Measurements from ENCODE around the gene MTMR2. TPM values are rescaled to one million over a fixed set of nuclear protein-coding genes. Genes with fewer than 3 reads are reported as not detected.

Gene MTMR2
- total and polyA plus RNA-seq, 10 of the 15 experiments (the other 5 are each of a cell fraction or from before 2014, with no cell fraction given): 7.6 to 46.6 (median 22.5) TPM

DNA sequence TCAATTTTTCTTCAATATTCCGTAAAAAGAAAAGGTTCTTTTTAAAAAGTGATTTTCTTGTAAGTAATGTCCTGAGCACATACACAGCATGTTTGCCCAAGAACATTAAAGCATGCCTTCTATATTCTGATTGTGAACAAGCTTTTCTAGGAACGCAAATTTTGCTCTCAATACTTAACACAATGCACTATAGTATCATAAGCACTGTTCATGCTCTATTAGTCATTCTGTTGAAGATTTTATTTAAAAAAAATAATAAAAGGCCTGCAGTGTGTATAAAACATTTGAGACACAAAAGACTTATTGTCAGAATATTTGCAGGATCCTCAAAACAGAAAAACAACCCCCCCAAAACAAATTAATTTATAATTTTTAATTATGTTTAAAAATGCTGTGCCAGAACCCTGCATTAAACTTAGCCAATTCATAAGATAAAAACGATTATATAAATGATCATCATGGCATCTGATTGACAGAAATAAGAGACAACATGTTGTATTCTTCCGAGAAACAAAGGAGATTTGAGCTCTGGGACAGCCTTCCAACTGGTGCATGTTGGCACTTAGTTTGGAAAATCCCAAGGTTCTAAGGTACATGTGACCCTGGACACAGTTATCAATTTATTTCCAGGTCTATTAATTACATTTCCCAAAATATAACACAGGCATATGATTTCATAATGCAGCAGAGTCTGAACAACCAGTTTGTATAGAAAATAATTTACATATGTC, 13.1 kb downstream of the MTMR2 start (continued):
- TF ChIP-seq ELK1 (IDR thresholded peaks at IDR 0.05; ENCODE audit: low read depth, low read length): no peak
- TF ChIP-seq ETV6 (conservative IDR thresholded peaks at IDR 0.05 in 1 of 2, IDR thresholded peaks at IDR 0.05 in 1 of 2; ENCODE audit: borderline replicate concordance in 1 of 2, low read depth in 1 of 2): no peak
- TF ChIP-seq BCL11A (IDR thresholded peaks at IDR 0.05; ENCODE audit: low read depth, low read length): no peak
- TF ChIP-seq SIX5 (IDR thresholded peaks at IDR 0.05; ENCODE audit: low read depth, low read length, severe bottlenecking): no peak
- no peak for TF ChIP-seq SMAD1 (IDR thresholded peaks at IDR 0.05; ENCODE audit: low read depth, partially characterized antibody)
- no peak for TF ChIP-seq EP300 (IDR thresholded peaks at IDR 0.05; ENCODE audit: borderline replicate concordance in 1 of 2, control insufficient read depth in 1 of 2, low read depth in 2 of 2, low read length in 2 of 2)
- no peak for TF ChIP-seq HCFC1 (IDR thresholded peaks at IDR 0.05; ENCODE audit: low read length)

- intact Hi-C loops (cut with micrococcal nuclease; ENCODE audit: unreplicated experiment): no loop called here
- no peak for FAIRE-seq
Observed at GRCh38 chr11:95908826-95909225, 15.1 kb downstream of the MTMR2 start.

More at GRCh38 chr11:95908826-95909225, 15.1 kb downstream of the MTMR2 start:
- Histone ChIP-seq H3K9me3 (replicated peaks; ENCODE audit: control insufficient read depth, insufficient read depth, low read length) (no peaks in the 10 kb centered on the region), H3K27me3 (replicated peaks in 1 of 2; ENCODE audit: control insufficient read depth in 2 of 2, insufficient read depth in 2 of 2, low read length in 1 of 2) (no peaks in the 10 kb centered on the region), H2AFZ (ENCODE audit: control insufficient read depth, low read depth, low read length) (no peak overlapping the region), H3K36me3 (ENCODE audit: control insufficient read depth in 2 of 2, insufficient read depth in 2 of 2, low read length in 1 of 2) (no peaks in the 10 kb centered on the region), H3K9ac (ENCODE audit: control insufficient read depth, insufficient read depth, low read length) (no peak overlapping the region), H3K79me2 (ENCODE audit: control insufficient read depth, insufficient read depth, low read length) (no peaks in the 10 kb centered on the region; the same call in none of the 2 replicates), H3K4me3 (no peak overlapping the region), H3K27ac (ENCODE audit: control insufficient read depth, insufficient read depth) (no peak overlapping the region), H3K4me2 (ENCODE audit: control insufficient read depth, insufficient read depth) (no peak overlapping the region), H4K20me1 (ENCODE audit: control insufficient read depth, insufficient read depth) (no peaks in the 10 kb centered on the region), H3K4me1 (ENCODE audit: control insufficient read depth, insufficient read depth, low read length) (no peaks in the 10 kb centered on the region)
- POLR2A ChIA-PET: no interaction called here
- no peak for ATAC-seq
- SMC1A ChIA-PET (ENCODE audit: uncharacterized antibody, unreplicated experiment): no interaction called here
- BruUV-seq (replicated peaks): no TSS peak
- no peak for TF ChIP-seq NR2F1 (conservative IDR thresholded peaks at IDR 0.05)
- TF ChIP-seq, protein P1, sequence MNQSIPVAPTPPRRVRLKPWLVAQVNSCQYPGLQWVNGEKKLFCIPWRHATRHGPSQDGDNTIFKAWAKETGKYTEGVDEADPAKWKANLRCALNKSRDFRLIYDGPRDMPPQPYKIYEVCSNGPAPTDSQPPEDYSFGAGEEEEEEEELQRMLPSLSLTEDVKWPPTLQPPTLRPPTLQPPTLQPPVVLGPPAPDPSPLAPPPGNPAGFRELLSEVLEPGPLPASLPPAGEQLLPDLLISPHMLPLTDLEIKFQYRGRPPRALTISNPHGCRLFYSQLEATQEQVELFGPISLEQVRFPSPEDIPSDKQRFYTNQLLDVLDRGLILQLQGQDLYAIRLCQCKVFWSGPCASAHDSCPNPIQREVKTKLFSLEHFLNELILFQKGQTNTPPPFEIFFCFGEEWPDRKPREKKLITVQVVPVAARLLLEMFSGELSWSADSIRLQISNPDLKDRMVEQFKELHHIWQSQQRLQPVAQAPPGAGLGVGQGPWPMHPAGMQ (IDR thresholded peaks at IDR 0.05; ENCODE audit: borderline replicate concordance): no peak
- no peak for TF ChIP-seq IKZF2 (IDR thresholded peaks at IDR 0.05)
- TF ChIP-seq, protein P2, sequence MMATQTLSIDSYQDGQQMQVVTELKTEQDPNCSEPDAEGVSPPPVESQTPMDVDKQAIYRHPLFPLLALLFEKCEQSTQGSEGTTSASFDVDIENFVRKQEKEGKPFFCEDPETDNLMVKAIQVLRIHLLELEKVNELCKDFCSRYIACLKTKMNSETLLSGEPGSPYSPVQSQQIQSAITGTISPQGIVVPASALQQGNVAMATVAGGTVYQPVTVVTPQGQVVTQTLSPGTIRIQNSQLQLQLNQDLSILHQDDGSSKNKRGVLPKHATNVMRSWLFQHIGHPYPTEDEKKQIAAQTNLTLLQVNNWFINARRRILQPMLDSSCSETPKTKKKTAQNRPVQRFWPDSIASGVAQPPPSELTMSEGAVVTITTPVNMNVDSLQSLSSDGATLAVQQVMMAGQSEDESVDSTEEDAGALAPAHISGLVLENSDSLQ (IDR thresholded peaks at IDR 0.05): no peak
- no peak for TF ChIP-seq HDGF (IDR thresholded peaks at IDR 0.05)
- TF ChIP-seq, protein P3, sequence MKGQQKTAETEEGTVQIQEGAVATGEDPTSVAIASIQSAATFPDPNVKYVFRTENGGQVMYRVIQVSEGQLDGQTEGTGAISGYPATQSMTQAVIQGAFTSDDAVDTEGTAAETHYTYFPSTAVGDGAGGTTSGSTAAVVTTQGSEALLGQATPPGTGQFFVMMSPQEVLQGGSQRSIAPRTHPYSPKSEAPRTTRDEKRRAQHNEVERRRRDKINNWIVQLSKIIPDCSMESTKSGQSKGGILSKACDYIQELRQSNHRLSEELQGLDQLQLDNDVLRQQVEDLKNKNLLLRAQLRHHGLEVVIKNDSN (IDR thresholded peaks at IDR 0.05; ENCODE audit: borderline replicate concordance, extremely low read length, insufficient read depth, low read depth, low read length): no peak
- CTCF ChIA-PET: no interaction called here
- in situ Hi-C loops (cut with MboI): no loop called here
- RAD21 ChIA-PET (ENCODE audit: unreplicated experiment): no interaction called here
- no peak for DNase-seq (ENCODE audit: low read depth, low spot score)
